HEK293T (cell line): ENCODE data around the gene NBEA.

ENCODE experiments used
- CTCF ChIA-PET: fragments of 350-600 bp; formaldehyde crosslinking; extraction: SDS; loops from one replicate; lab custom pipeline; 2021; ENCODE audit warnings: antibody characterized with exemption, inconsistent platforms; lab: Yijun Ruan, JAX
- POLR2A ChIA-PET: fragments of 350-600 bp; formaldehyde crosslinking; extraction: SDS; loops from one replicate; lab custom pipeline; 2020; ENCODE audit warnings: antibody characterized with exemption, inconsistent platforms; lab: Yijun Ruan, JAX
- DNase-seq: peaks from one replicate; pipeline ENCODE4 v3.0.0; 2012; ENCODE audit warnings: mixed read lengths; ENCODE audit errors: extremely low spot score
- ARNT ChIP-seq: fragments of 450-650 bp; IDR thresholded peaks from 2 replicates; pipeline ENCODE4 v1.6.1; 2017; ENCODE audit warnings: mild to moderate bottlenecking
- BHLHE40 ChIP-seq: fragments of 450-650 bp; IDR thresholded peaks from 2 replicates; pipeline ENCODE4 v1.6.1; 2016; ENCODE audit warnings: mild to moderate bottlenecking, moderate library complexity, borderline replicate concordance
- CTBP1 ChIP-seq: fragments of 450-650 bp; IDR thresholded peaks from 2 replicates; pipeline ENCODE4 v1.6.1; 2016; ENCODE audit warnings: borderline replicate concordance
- ELF4 ChIP-seq: fragments of 450-650 bp; IDR thresholded peaks from 2 replicates; pipeline ENCODE4 v1.6.1; 2017; ENCODE audit warnings: antibody characterized with exemption
- FOXA1 ChIP-seq: fragments of 450-650 bp; IDR thresholded peaks from 2 replicates; pipeline ENCODE4 v1.6.1; 2016; ENCODE audit warnings: mild to moderate bottlenecking
- FOXK2 ChIP-seq: fragments of 450-650 bp; IDR thresholded peaks from 2 replicates; pipeline ENCODE4 v1.6.1; 2016; ENCODE audit warnings: mild to moderate bottlenecking
- FOXM1 ChIP-seq: fragments of 450-650 bp; IDR thresholded peaks from 2 replicates; pipeline ENCODE4 v1.6.1; 2017; ENCODE audit warnings: mild to moderate bottlenecking, borderline replicate concordance
- HDGF ChIP-seq: fragments of 450-650 bp; IDR thresholded peaks from 2 replicates; pipeline ENCODE4 v1.6.1; 2017; ENCODE audit warnings: antibody characterized with exemption, borderline replicate concordance
- L3MBTL2 ChIP-seq: fragments of 450-650 bp; conservative IDR thresholded peaks from 2 replicates; pipeline ENCODE4 v1.6.1; 2016; ENCODE audit warnings: mild to moderate bottlenecking
- LEF1 ChIP-seq: fragments of 450-650 bp; IDR thresholded peaks from 2 replicates; pipeline ENCODE4 v1.6.1; 2017; ENCODE audit warnings: mild to moderate bottlenecking, borderline replicate concordance
- NFRKB ChIP-seq: fragments of 450-650 bp; IDR thresholded peaks from 2 replicates; pipeline ENCODE4 v1.6.1; 2016; ENCODE audit warnings: mild to moderate bottlenecking, moderate library complexity
- PKNOX1 ChIP-seq: fragments of 450-650 bp; IDR thresholded peaks from 2 replicates; pipeline ENCODE4 v1.6.1; 2016
- SP1 ChIP-seq: fragments of 450-650 bp; IDR thresholded peaks from 2 replicates; pipeline ENCODE4 v1.6.1; 2017
- SUZ12 ChIP-seq: fragments of 450-650 bp; IDR thresholded peaks from 2 replicates; pipeline ENCODE4 v1.6.1; 2016; ENCODE audit warnings: mild to moderate bottlenecking
- TARDBP ChIP-seq: fragments of 450-650 bp; IDR thresholded peaks from 2 replicates; pipeline ENCODE4 v1.6.1; 2016
- ZNF384 ChIP-seq: fragments of 450-650 bp; IDR thresholded peaks from 2 replicates; pipeline ENCODE4 v1.6.1; 2016

Gene NBEA

GRCh38 chr13:35552172-35552844 is 610.2 kb downstream of the NBEA start:
- ChIA-PET POLR2A (no interaction called here), CTCF (no interaction called here)
- TF ChIP-seq FOXK2: no peak
- no peak for DNase-seq

GRCh38 chr13:35554972-35555623 is 613.0 kb downstream of the NBEA start:
- POLR2A ChIA-PET: no interaction called here

DNA sequence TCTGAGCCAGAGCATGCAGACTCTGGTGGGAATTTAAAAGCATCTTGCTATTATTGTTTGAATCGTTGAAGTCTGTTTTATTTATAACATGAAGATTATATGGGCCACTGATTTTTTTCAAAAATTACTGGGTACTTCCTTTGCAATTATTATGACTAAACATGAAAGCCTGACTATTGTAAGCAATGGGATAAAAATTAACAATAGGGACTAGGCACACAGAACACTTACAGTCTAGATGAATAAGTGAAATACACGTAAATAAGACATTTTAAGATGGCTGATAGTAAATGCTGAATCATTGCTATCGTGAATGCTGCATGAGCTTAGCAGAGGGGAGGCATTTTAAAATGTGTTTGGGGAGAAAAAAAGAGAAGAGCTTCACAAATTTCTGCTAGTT is 615.4 kb downstream of the NBEA start:
- ChIA-PET POLR2A (no interaction called here), CTCF (no interaction called here)
- TF ChIP-seq BHLHE40 (no peak), PKNOX1 (no peak)
- DNase-seq: no peak

More at GRCh38 chr13:35554972-35555623, 613.0 kb downstream of the NBEA start:
- CTCF ChIA-PET: no interaction called here
- DNase-seq: no peak
- no peak for TF ChIP-seq CTBP1
- TF ChIP-seq PKNOX1: no peak
- TF ChIP-seq ARNT: no peak
- TF ChIP-seq TARDBP: no peak
- no peak for TF ChIP-seq ZNF384
- TF ChIP-seq HDGF: no peak
- no peak for TF ChIP-seq BHLHE40

DNA sequence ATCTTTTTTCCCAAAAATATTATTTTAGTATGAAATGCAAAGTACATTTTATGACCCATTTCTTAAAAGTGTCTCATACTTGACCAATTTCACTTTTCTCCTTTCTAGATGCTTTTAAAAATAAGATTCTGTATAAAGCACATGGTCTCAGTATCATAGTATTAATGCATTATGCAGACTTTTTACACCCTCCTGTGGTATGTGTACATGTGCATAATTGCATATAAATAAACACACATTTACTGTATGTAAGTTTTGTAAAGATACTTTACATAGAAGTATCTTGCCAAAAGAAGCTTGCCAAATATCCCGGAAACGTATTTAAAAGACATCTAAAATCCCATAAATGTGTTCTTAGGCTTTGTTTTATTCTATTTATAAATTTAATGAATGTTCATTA is 619.5 kb downstream of the NBEA start:
- CTCF ChIA-PET: no interaction called here
- POLR2A ChIA-PET: no interaction called here
- no peak for TF ChIP-seq HDGF
- no peak for TF ChIP-seq ARNT
- no peak for TF ChIP-seq PKNOX1
- TF ChIP-seq ZNF384: no peak
- TF ChIP-seq BHLHE40: no peak
- no peak for TF ChIP-seq FOXK2
- TF ChIP-seq NFRKB: no peak
- TF ChIP-seq SP1: no peak
- TF ChIP-seq L3MBTL2: no peak
- no peak for TF ChIP-seq FOXM1
- TF ChIP-seq ELF4: no peak
- no peak for TF ChIP-seq FOXA1
- TF ChIP-seq LEF1: no peak
- TF ChIP-seq TARDBP: no peak
- TF ChIP-seq SUZ12: no peak
- no peak for TF ChIP-seq CTBP1
- no peak for DNase-seq

GRCh38 chr13:35565273-35565672 is 623.2 kb downstream of the NBEA start:
- POLR2A ChIA-PET: no interaction called here
- DNase-seq: no peak
- TF ChIP-seq CTBP1 (no peak), NFRKB (no peak), L3MBTL2 (no peak), HDGF (no peak), SUZ12 (no peak), TARDBP (no peak)
- CTCF ChIA-PET: no interaction called here

- POLR2A ChIA-PET: no interaction called here
- DNase-seq: no peak
- CTCF ChIA-PET: no interaction called here
- TF ChIP-seq CTBP1 (no peak), ZNF384 (no peak), SUZ12 (no peak), FOXK2 (no peak), SP1 (no peak), LEF1 (no peak), PKNOX1 (no peak), FOXA1 (no peak), L3MBTL2 (no peak), FOXM1 (no peak), ARNT (no peak), TARDBP (no peak), HDGF (no peak), NFRKB (no peak), ELF4 (no peak)
Measured at GRCh38 chr13:35566340-35566739, 624.3 kb downstream of the NBEA start.
